Gastrocnemius medialis (tissue), 4 donors: ENCODE measurements around the gene KCNIP1.

ENCODE experiments used
- CTCF ChIP-seq, 5 experiments: fragments of 450-650 bp in 3 of 5; fragments of 200-600 bp in 2 of 5; sonication (generic) in 2 of 5; IDR thresholded peaks in 4 of 5; conservative IDR thresholded peaks in 1 of 5; 1 replicate in 4 of 5; 2 replicates in 1 of 5; pipeline ENCODE4 v1.5.1; 2016 to 2019; ENCODE audit warnings: antibody characterized with exemption in 5 of 5, mild to moderate bottlenecking in 3 of 5, moderate library complexity in 3 of 5
- POLR2A ChIP-seq, 2 donors: fragments of 450-650 bp; IDR thresholded peaks; one replicate each; pipeline ENCODE4 v1.6.1; 2017; ENCODE audit warnings: antibody characterized with exemption in 2 of 2, mild to moderate bottlenecking in 2 of 2, moderate library complexity in 2 of 2

GRCh38 chr5:170606941-170607340, 103.1 kb downstream of the KCNIP1 start:
- TF ChIP-seq CTCF (IDR thresholded peaks at IDR 0.05 in 4 of 5, conservative IDR thresholded peaks at IDR 0.05 in 1 of 5), result no peak
- TF ChIP-seq POLR2A (IDR thresholded peaks at IDR 0.05), result no peak
